HCT116 (cell line): ENCODE results near the gene GCK. TPM values are rescaled to one million over a fixed set of nuclear protein-coding genes. Genes with fewer than 3 reads are reported as not detected.

Experiments
- ATAC-seq: fragments of 200-7000 bp; cut with Tn5 transposase; 2 replicates; pipeline ENCODE4 v1.9.1; 2020; ENCODE audit warnings: mild to moderate bottlenecking, moderate library complexity
- BruUV-seq: library from RNA; stranded (reverse); fragments of 400-500 nt; replicated peaks from 2 replicates; lab custom pipeline; 2021; lab: Mats Ljungman, UMichigan
- CTCF ChIA-PET: fragments of 300-600 bp; sonication (Branson Sonifier 250); formaldehyde crosslinking; loops from one replicate; lab custom pipeline; 2021; ENCODE audit warnings: antibody characterized with exemption; lab: Charles Lee
- POLR2A ChIA-PET: fragments of 300-600, 350-600 bp; sonication (Branson Sonifier 250); formaldehyde crosslinking; loops from one replicate; lab custom pipeline; 2021; ENCODE audit warnings: antibody characterized with exemption; lab: Charles Lee
- RAD21 ChIA-PET, 2 experiments: fragments of 300-600 bp; sonication (Branson Sonifier 250); formaldehyde crosslinking; loops; one replicate each; lab custom pipeline; 2023; ENCODE audit warnings: low total read pairs in 2 of 2; ENCODE audit not compliant: uncharacterized antibody in 2 of 2, unreplicated experiment in 2 of 2, low non-redundant PET in 1 of 2; lab: Charles Lee
- DNase-seq: peaks from one replicate; pipeline ENCODE4 v3.0.0-alpha.2; 2010; ENCODE audit warnings: low read depth, low spot score
- H2AFZ ChIP-seq: fragments of 200-600 bp; shearing (Covaris generic), sonication (generic); 2 replicates; pipeline ENCODE4 v1.6.1; 2017; ENCODE audit warnings: low read depth, mixed run types, mixed read lengths, antibody characterized with exemption, low read length; ENCODE audit not compliant: poor library complexity, severe bottlenecking
- H3K27ac ChIP-seq: 2 replicates; pipeline ENCODE4 v1.5.1; 2012; ENCODE audit warnings: low read depth, low read length
- H3K27me3 ChIP-seq: fragments of 200-600 bp; sonication (generic); 2 replicates; pipeline ENCODE4 v1.6.1; 2016; ENCODE audit warnings: mixed run types, low read length, mixed read lengths; ENCODE audit not compliant: insufficient read depth
- H3K36me3 ChIP-seq, 2 experiments: fragments of 200-500 bp in 1 of 2; fragments of 200-600 bp in 1 of 2; sonication (Bioruptor generic) in 1 of 2; sonication (generic) in 1 of 2; 2 replicates each; pipeline versions ENCODE4 v1.5.1 to v1.6.1; 2014 to 2016; ENCODE audit warnings: low read length in 2 of 2, inconsistent platforms in 1 of 2, mixed read lengths in 1 of 2, mixed run types in 1 of 2; ENCODE audit not compliant: insufficient read depth in 2 of 2, control insufficient read depth in 1 of 2
- H3K4me1 ChIP-seq, 2 experiments: fragments of 200-600 bp in 1 of 2; sonication (generic) in 1 of 2; 2 replicates each; pipeline versions ENCODE4 v1.5.1 to v1.6.1; 2012 to 2017; ENCODE audit warnings: low read length in 2 of 2, inconsistent platforms in 1 of 2, mild to moderate bottlenecking in 1 of 2, mixed read lengths in 1 of 2, mixed run types in 1 of 2, moderate library complexity in 1 of 2; ENCODE audit not compliant: insufficient read depth in 2 of 2, control insufficient read depth in 1 of 2
- H3K4me2 ChIP-seq: fragments of 200-600 bp; sonication (generic); 2 replicates; pipeline ENCODE4 v1.6.1; 2017; ENCODE audit warnings: mixed run types, low read length, mixed read lengths
- H3K4me3 ChIP-seq, 2 experiments: fragments of 200-600 bp in 1 of 2; sonication (generic) in 1 of 2; replicated peaks in 1 of 2; 2 replicates each; pipeline ENCODE4 v1.5.1; 2011 to 2016; ENCODE audit warnings: low read length in 2 of 2, control low read depth in 1 of 2, low read depth in 1 of 2, mild to moderate bottlenecking in 1 of 2, mixed read lengths in 1 of 2, mixed run types in 1 of 2
- H3K79me2 ChIP-seq: fragments of 200-600 bp; sonication (generic); 2 replicates; pipeline ENCODE4 v1.6.1; 2017; ENCODE audit warnings: mild to moderate bottlenecking, mixed run types, low read length, moderate library complexity, mixed read lengths; ENCODE audit not compliant: insufficient read depth
- H3K9ac ChIP-seq: fragments of 200-600 bp; sonication (generic); 2 replicates; pipeline ENCODE4 v1.6.1; 2016; ENCODE audit warnings: low read length, mixed read lengths
- H3K9me2 ChIP-seq: fragments of 200-600 bp; sonication (generic), shearing (Covaris generic); 2 replicates; pipeline ENCODE4 v1.6.1; 2017; ENCODE audit warnings: mixed run types, mild to moderate bottlenecking, moderate library complexity; ENCODE audit not compliant: insufficient read depth
- H3K9me3 ChIP-seq, 2 experiments: fragments of 200-500 bp in 1 of 2; fragments of 200-600 bp in 1 of 2; sonication (Bioruptor generic) in 1 of 2; sonication (generic) in 1 of 2; 2 replicates each; pipeline ENCODE4 v1.6.1; 2014 to 2017; ENCODE audit warnings: low read length in 2 of 2, mixed read lengths in 2 of 2, inconsistent platforms in 1 of 2, low read depth in 1 of 2, mild to moderate bottlenecking in 1 of 2, mixed run types in 1 of 2, moderate library complexity in 1 of 2; ENCODE audit not compliant: control insufficient read depth in 1 of 2, insufficient read depth in 1 of 2
- H4K20me1 ChIP-seq: fragments of 200-600 bp; sonication (generic), shearing (Covaris generic); 2 replicates; pipeline ENCODE4 v1.6.1; 2017; ENCODE audit warnings: mixed run types, mild to moderate bottlenecking, moderate library complexity; ENCODE audit not compliant: insufficient read depth
- ATF3 ChIP-seq: IDR thresholded peaks from 2 replicates; pipeline ENCODE4 v1.6.1; 2012
- CBX3 ChIP-seq: IDR thresholded peaks from 2 replicates; pipeline ENCODE4 v1.6.1; 2012; ENCODE audit warnings: low read depth
- CEBPB ChIP-seq: IDR thresholded peaks from 2 replicates; pipeline ENCODE4 v1.6.1; 2012; ENCODE audit warnings: low read depth
- EGR1 ChIP-seq: IDR thresholded peaks from 2 replicates; pipeline ENCODE4 v1.6.1; 2012; ENCODE audit warnings: low read depth
- ELF1 ChIP-seq: IDR thresholded peaks from 2 replicates; pipeline ENCODE4 v1.6.1; 2012; ENCODE audit warnings: low read depth, borderline replicate concordance
- EZH2 ChIP-seq: fragments of 200-600 bp; sonication (generic); IDR thresholded peaks from 2 replicates; pipeline ENCODE4 v1.6.1; 2017; ENCODE audit warnings: antibody characterized with exemption, mixed run types
- EZH2phosphoT487 ChIP-seq: fragments of 200-600 bp; IDR thresholded peaks from 2 replicates; pipeline ENCODE4 v1.6.1; 2018; ENCODE audit warnings: antibody characterized with exemption, borderline replicate concordance
- FOSL1 ChIP-seq: IDR thresholded peaks from 2 replicates; pipeline ENCODE4 v1.6.1; 2012; ENCODE audit warnings: low read depth
- JUND ChIP-seq: IDR thresholded peaks from 2 replicates; pipeline ENCODE4 v1.6.1; 2012
- MAX ChIP-seq: IDR thresholded peaks from 2 replicates; pipeline ENCODE4 v1.6.1; 2012
- POLR2A ChIP-seq: IDR thresholded peaks from 2 replicates; pipeline ENCODE4 v1.7.0; 2011; ENCODE audit warnings: borderline replicate concordance; ENCODE audit not compliant: insufficient read depth, insufficient read length; ENCODE audit errors: extremely low read depth
- POLR2AphosphoS5 ChIP-seq: IDR thresholded peaks from 2 replicates; pipeline ENCODE4 v1.6.1; 2011; ENCODE audit warnings: mild to moderate bottlenecking, low read depth, low read length, moderate library complexity
- RAD21 ChIP-seq: IDR thresholded peaks from 2 replicates; pipeline ENCODE4 v1.6.1; 2012; ENCODE audit warnings: low read depth, mild to moderate bottlenecking
- REST ChIP-seq: IDR thresholded peaks from 2 replicates; pipeline ENCODE4 v1.6.1; 2012; ENCODE audit warnings: low read depth
- SIN3A ChIP-seq: IDR thresholded peaks from 2 replicates; pipeline ENCODE4 v1.6.1; 2012; ENCODE audit warnings: low read depth
- SP1 ChIP-seq: IDR thresholded peaks from 2 replicates; pipeline ENCODE4 v1.6.1; 2012; ENCODE audit warnings: low read depth
- SRF ChIP-seq: IDR thresholded peaks from 2 replicates; pipeline ENCODE4 v1.6.1; 2012; ENCODE audit warnings: low read depth
- TCF7L2 ChIP-seq: IDR thresholded peaks from 2 replicates; pipeline ENCODE4 v1.7.0; 2011; ENCODE audit warnings: borderline replicate concordance, inconsistent platforms; ENCODE audit not compliant: insufficient read depth, insufficient read length; ENCODE audit errors: extremely low read depth
- YY1 ChIP-seq: IDR thresholded peaks from 2 replicates; pipeline ENCODE4 v1.6.1; 2011; ENCODE audit warnings: low read length, low read depth, moderate library complexity, mild to moderate bottlenecking; ENCODE audit not compliant: insufficient replicate concordance; ENCODE audit errors: extremely low read depth
- ZFX ChIP-seq: fragments of 450-650 bp; IDR thresholded peaks from 2 replicates; pipeline ENCODE4 v1.6.1; 2017
- ZNF274 ChIP-seq: fragments of 200-500 bp; sonication (Bioruptor generic); IDR thresholded peaks from 2 replicates; pipeline ENCODE4 v1.6.1; 2014; ENCODE audit warnings: mild to moderate bottlenecking, low read depth, low read length, inconsistent platforms
- intact Hi-C: fragments of 100-400 bp; cut with micrococcal nuclease; formaldehyde crosslinking; loops from 2 replicates; pipeline ENCODE4 v1.10.0; 2022
- total RNA-seq: library from RNA; stranded (reverse); gene quantifications from one replicate; pipeline ENCODE4 v1.2.1, GENCODE V29; 2021; ENCODE audit not compliant: unreplicated experiment
- TF ChIP-seq, protein P1 (sequence below), 3 experiments: fragments of 200-600 bp in 1 of 3; sonication (generic) in 1 of 3; IDR thresholded peaks in 2 of 3; conservative IDR thresholded peaks in 1 of 3; 2 replicates each; pipeline ENCODE4 v1.5.1; 2012 to 2017; ENCODE audit warnings: low read depth in 2 of 3, low read length in 2 of 3, antibody characterized with exemption in 1 of 3, borderline replicate concordance in 1 of 3, control low read depth in 1 of 3, mild to moderate bottlenecking in 1 of 3, mixed read lengths in 1 of 3, mixed run types in 1 of 3, moderate library complexity in 1 of 3; ENCODE audit not compliant: insufficient read depth in 1 of 3

Gene GCK
- total RNA-seq, 1 experiment from 2014 or later, result 0.34 TPM

DNA sequence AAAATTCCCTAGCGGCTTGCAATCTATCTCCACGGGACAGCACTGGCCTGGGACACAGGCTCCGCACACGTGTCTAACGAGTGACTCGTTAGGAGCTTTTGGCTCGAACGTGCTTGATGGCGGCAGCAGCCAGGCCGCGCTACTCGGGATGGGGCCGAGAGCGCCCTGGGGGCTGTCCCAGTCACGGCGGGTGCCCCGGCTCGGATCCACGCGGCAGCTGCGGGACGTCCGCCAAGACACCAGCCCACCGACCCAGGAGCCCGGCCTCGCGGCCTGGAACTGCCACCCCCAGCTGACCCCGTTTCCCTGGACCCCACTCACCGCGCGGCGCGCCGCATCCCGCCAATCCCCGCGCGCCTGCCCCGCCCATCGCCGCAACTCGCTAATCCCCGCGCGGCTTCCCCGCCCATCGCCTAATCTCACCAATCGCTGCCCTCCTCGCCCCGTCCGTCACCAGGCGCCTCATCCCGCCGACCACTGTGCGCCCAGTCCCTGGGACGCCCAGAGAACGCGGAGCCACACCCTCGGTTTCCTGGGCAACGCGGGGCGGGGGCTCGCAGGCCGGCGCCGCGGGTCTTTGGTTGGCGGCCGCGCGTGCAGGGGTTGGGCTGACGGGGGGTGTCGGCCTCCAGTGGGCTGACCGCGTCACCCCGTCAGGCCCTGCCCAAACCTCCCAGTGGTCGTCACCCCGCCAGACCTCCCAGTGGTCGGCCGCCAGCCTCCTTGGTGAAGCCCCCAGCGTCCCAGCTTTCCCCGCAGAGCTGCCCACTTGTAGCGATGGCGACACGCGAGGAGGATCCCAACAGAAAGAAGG lies 65.8 kb downstream of the GCK start, which contains the start of gene POLD2:
Gene POLD2 (minus strand): TSS at position 359 of the 814 bp plus-strand sequence. CDS start 1,495 bp downstream, outside the sequence.
- intact Hi-C loops, result loop anchor here (5.0 kb wide), 1 partner anchor 41 kb away; the partner anchor contains the start of gene POLM
- Histone ChIP-seq H3K9ac (peak within 1 kb of the TSS; percentile 91), H3K27ac (peak within 1 kb of the TSS; percentile 73), H3K4me3 (peak within 1 kb of the TSS; percentile 69 to 92), H2AFZ (no peak within 1 kb of the TSS), H3K79me2 (peaks cover 45% of the 10 kb centered on the region), H3K4me2 (peak within 1 kb of the TSS; percentile 87), H4K20me1 (no peaks in the 10 kb centered on the region), H3K36me3 (peaks cover 11 to 27% of the 10 kb centered on the region in 2 experiments), H3K9me2 (no peaks in the 10 kb centered on the region), H3K4me1 (peaks cover 3 to 19% of the 10 kb centered on the region in 2 experiments; a peak in 2 of 4 replicates), H3K27me3 (no peaks in the 10 kb centered on the region), H3K9me3 (no peaks in the 10 kb centered on the region)
- TF ChIP-seq REST (no peak), ZNF274 (no peak), POLR2AphosphoS5 (peak; percentile 67), EGR1 (no peak), POLR2A (peak; percentile 54), ZFX (peak; percentile 89; the same call in 1 of the 2 replicates), JUND (no peak), ATF3 (no peak), YY1 (peak; percentile 57), MAX (peak; percentile 93), SP1 (peak; percentile 92), FOSL1 (no peak), RAD21 (no peak), SIN3A (peak; percentile 88), ELF1 (no peak), SRF (no peak), EZH2 (no peak), CEBPB (no peak), CBX3 (no peak), TCF7L2 (peak; percentile 42), EZH2phosphoT487 (no peak)
- TF ChIP-seq, protein P1, sequence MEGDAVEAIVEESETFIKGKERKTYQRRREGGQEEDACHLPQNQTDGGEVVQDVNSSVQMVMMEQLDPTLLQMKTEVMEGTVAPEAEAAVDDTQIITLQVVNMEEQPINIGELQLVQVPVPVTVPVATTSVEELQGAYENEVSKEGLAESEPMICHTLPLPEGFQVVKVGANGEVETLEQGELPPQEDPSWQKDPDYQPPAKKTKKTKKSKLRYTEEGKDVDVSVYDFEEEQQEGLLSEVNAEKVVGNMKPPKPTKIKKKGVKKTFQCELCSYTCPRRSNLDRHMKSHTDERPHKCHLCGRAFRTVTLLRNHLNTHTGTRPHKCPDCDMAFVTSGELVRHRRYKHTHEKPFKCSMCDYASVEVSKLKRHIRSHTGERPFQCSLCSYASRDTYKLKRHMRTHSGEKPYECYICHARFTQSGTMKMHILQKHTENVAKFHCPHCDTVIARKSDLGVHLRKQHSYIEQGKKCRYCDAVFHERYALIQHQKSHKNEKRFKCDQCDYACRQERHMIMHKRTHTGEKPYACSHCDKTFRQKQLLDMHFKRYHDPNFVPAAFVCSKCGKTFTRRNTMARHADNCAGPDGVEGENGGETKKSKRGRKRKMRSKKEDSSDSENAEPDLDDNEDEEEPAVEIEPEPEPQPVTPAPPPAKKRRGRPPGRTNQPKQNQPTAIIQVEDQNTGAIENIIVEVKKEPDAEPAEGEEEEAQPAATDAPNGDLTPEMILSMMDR (IDR thresholded peaks at IDR 0.05 in 2 of 3, conservative IDR thresholded peaks at IDR 0.05 in 1 of 3; ENCODE audit: borderline replicate concordance in 1 of 3, insufficient read depth in 1 of 3, low read depth in 2 of 3, low read length in 2 of 3), result no peak
- ChIA-PET CTCF (no interaction called here), RAD21 (no interaction called here), POLR2A (no interaction called here)
- DNase-seq, result peak; percentile 88
- ATAC-seq, result peak; percentile 98
- no TSS peak for BruUV-seq
